ENCODE results near the gene AIRE. TPM values are rescaled to one million over a fixed set of nuclear protein-coding genes. Genes with fewer than 3 reads are reported as not detected.

AIRE gene
- total RNA-seq, 2 experiments from 2014 or later, result not detected

DNA sequence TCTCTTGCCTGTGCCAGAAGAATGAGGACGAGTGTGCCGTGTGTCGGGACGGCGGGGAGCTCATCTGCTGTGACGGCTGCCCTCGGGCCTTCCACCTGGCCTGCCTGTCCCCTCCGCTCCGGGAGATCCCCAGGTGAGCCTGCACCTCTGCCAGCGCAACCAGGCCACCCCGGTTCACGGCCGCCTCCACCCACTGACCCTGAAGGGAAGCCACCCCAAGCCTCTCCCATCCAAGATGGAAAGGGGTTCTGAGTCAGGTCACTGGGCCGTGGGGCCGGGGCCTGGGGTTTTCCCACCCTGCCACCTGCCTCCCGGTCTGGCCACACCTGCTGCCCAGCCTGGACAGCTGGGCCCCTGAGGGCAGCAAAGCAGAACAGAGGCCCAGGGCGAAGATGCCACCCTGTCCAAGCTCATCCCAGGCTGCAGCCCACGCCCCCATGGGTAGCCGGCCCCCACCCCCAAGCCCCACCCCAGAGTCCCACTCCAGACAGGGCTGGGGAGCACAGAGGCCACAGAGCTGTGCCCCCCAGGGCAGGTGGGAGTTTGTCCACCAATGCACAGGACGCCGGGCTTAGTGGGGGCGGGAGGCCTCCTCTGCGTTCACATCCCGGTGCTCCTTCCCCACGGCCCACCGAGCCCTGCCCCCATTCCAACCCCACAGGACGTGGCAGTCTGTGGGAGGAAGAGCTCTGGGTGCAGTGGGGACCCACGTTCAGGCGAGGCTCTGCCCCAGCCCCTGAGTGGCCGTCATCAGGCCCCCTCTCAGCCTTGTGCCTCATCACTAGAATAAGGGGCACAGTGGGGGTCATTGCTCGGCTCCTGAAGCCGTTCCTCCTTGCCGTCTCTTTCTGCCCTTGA, 5.6 kb downstream of the AIRE start:
- intact Hi-C loops (cut with micrococcal nuclease), result no loop called here
- peaks cover 6% of the 10 kb centered on the region for H3K4me1 Mint-ChIP-seq (ENCODE audit: low read depth)
- H3K4me3 Mint-ChIP-seq, result no peak overlapping the region
- CTCF ChIA-PET, result no interaction called here
- POLR2A ChIA-PET, result no interaction called here
- H3K27me3 Mint-ChIP-seq, result no peaks in the 10 kb centered on the region
- no peaks in the 10 kb centered on the region for H3K9me3 Mint-ChIP-seq
- no peaks in the 10 kb centered on the region for H3K36me3 Mint-ChIP-seq (ENCODE audit: low read depth)
- H3K27ac Mint-ChIP-seq, result no peak overlapping the region
- no peak for ATAC-seq
- TF ChIP-seq, protein P1, sequence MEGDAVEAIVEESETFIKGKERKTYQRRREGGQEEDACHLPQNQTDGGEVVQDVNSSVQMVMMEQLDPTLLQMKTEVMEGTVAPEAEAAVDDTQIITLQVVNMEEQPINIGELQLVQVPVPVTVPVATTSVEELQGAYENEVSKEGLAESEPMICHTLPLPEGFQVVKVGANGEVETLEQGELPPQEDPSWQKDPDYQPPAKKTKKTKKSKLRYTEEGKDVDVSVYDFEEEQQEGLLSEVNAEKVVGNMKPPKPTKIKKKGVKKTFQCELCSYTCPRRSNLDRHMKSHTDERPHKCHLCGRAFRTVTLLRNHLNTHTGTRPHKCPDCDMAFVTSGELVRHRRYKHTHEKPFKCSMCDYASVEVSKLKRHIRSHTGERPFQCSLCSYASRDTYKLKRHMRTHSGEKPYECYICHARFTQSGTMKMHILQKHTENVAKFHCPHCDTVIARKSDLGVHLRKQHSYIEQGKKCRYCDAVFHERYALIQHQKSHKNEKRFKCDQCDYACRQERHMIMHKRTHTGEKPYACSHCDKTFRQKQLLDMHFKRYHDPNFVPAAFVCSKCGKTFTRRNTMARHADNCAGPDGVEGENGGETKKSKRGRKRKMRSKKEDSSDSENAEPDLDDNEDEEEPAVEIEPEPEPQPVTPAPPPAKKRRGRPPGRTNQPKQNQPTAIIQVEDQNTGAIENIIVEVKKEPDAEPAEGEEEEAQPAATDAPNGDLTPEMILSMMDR (IDR thresholded peaks at IDR 0.05), result no peak
- no peak for DNase-seq

DNA sequence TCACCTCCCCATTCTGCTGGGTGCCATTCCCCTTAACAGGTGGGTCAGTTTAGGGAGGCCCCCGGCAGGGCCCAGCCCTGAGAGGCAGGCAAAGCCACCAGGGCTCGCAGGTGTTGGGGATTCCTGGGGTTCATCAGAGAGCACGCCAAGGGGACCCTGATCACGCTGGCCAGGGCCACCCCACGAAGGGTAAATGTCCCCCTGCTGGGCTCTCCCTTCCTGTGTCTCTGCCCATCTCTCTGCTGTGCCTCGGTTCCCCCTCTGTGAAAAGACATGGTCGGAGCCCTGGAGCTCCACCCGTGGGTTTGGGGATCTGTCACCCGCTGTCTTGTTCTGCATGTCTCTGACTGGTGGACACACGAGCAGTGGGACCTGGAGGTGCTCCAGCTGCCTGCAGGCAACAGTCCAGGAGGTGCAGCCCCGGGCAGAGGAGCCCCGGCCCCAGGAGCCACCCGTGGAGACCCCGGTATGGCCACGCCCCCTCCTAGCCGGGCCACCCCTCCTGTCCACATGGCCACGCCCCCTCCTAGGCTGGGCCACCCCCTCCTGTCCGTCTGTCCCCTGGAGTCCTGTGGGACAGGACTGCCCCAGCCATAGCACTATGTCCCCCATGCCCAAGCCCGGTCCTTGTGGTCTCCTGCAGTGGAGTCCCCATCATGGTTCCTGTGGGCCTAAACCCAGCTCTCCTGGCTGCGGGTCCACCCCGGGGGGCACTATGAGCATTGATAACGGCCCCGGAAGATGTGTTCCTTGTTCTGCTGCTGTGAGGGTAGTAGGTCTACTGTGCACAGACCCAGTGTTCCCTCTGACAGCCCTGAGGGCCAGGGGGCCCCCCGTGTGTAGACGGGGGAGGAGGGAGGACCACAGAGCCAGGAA, 6.5 kb downstream of the AIRE start:
- H3K27me3 Mint-ChIP-seq, result no peaks in the 10 kb centered on the region
- H3K36me3 Mint-ChIP-seq (ENCODE audit: low read depth), result no peaks in the 10 kb centered on the region
- ATAC-seq, result no peak
- H3K4me1 Mint-ChIP-seq (ENCODE audit: low read depth), result peaks cover 6% of the 10 kb centered on the region
- CTCF ChIA-PET, result no interaction called here
- H3K4me3 Mint-ChIP-seq, result no peak overlapping the region
- TF ChIP-seq, protein P1 (IDR thresholded peaks at IDR 0.05), result no peak
- intact Hi-C loops (cut with micrococcal nuclease), result no loop called here
- POLR2A ChIA-PET, result no interaction called here
- DNase-seq, result no peak
- no peaks in the 10 kb centered on the region for H3K9me3 Mint-ChIP-seq
- H3K27ac Mint-ChIP-seq, result no peak overlapping the region

DNA sequence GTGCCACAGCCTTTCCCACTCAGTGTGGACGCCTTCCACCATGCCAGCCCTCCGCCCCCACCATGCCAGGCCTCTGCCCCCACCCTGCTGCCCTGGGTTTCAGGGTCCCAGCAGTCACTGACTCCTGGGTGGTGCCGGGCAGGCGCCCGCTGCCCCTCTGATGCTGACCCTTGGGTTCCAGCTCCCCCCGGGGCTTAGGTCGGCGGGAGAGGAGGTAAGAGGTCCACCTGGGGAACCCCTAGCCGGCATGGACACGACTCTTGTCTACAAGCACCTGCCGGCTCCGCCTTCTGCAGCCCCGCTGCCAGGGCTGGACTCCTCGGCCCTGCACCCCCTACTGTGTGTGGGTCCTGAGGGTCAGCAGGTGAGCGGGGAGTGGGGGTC, 7.1 kb downstream of the AIRE start:
- Mint-ChIP-seq H3K4me3 (no peak overlapping the region), H3K9me3 (no peaks in the 10 kb centered on the region), H3K36me3 (ENCODE audit: low read depth) (no peaks in the 10 kb centered on the region), H3K27ac (no peak overlapping the region), H3K27me3 (no peaks in the 10 kb centered on the region), H3K4me1 (ENCODE audit: low read depth) (peaks cover 12% of the 10 kb centered on the region)
- DNase-seq (no peak), ATAC-seq (no peak)
- TF ChIP-seq, protein P1 (IDR thresholded peaks at IDR 0.05), result no peak
- ChIA-PET POLR2A (no interaction called here), CTCF (no interaction called here)
- intact Hi-C loops (cut with micrococcal nuclease), result no loop called here

DNA sequence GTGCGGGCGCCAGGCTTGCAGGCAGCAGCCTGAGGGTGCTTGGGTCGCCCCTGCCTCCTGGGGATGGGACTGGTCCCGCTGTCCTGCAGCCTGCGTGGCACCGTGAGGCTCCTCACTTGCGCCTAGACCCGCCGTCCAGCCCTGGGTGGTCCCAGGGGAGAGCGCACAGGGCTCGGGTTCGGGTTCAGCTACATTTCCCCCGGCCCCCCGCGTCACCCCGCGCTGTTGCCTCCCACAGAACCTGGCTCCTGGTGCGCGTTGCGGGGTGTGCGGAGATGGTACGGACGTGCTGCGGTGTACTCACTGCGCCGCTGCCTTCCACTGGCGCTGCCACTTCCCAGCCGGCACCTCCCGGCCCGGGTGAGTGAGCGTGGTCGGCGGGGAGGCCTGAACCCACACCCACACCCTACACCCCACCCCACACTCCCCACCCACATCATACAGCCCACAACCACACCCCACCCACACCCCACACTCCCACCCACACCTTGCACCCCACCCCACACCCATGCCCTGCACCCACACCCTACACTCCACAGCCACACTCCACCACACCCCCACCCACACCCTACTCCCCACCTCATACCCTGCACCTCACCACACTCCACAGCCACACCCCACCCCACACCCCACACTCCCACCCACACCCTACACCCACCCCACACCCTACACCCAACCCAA, 8.0 kb downstream of the AIRE start:
- Mint-ChIP-seq H3K36me3 (ENCODE audit: low read depth) (no peaks in the 10 kb centered on the region), H3K9me3 (no peaks in the 10 kb centered on the region), H3K27me3 (no peaks in the 10 kb centered on the region), H3K4me3 (no peak overlapping the region), H3K27ac (no peak overlapping the region), H3K4me1 (ENCODE audit: low read depth) (peaks cover 21% of the 10 kb centered on the region)
- DNase-seq (peak; percentile 42), ATAC-seq (peak; percentile 17)
- ChIA-PET POLR2A (no interaction called here), CTCF (no interaction called here)
- intact Hi-C loops (cut with micrococcal nuclease), result no loop called here
- TF ChIP-seq, protein P1 (IDR thresholded peaks at IDR 0.05), result no peak

Data from activated CD8-positive, alpha-beta T cell treated with anti-CD3 and anti-CD28 coated beads for 36 hours (primary cell).